Skeletal muscle satellite cell (primary cell): ENCODE measurements around the gene TNFAIP8L2.
"Not testable (repeated sequence)": the region's sequence is repeated elsewhere in the genome, so short reads cannot be mapped to it uniquely, and the experiment has no call there.

Source experiments
- H3K27me3 ChIP-seq: 2 replicates; pipeline ENCODE4 v1.7.0; 2013; ENCODE audit warnings: low read length; ENCODE audit not compliant: control insufficient read depth, insufficient read depth
- H3K36me3 ChIP-seq: 2 replicates; pipeline ENCODE4 v1.7.0; 2013; ENCODE audit warnings: mild to moderate bottlenecking, control low read depth, low read length; ENCODE audit not compliant: insufficient read depth
- H3K4me1 ChIP-seq: 2 replicates; pipeline ENCODE4 v1.7.0; 2013; ENCODE audit warnings: low read length; ENCODE audit not compliant: control insufficient read depth, insufficient read depth
- H3K4me2 ChIP-seq: 2 replicates; pipeline ENCODE4 v1.7.0; 2013; ENCODE audit warnings: mild to moderate bottlenecking, low read length
- H3K4me3 ChIP-seq: 2 replicates; pipeline ENCODE4 v1.7.0; 2013; ENCODE audit warnings: low read length
- H3K9ac ChIP-seq: 2 replicates; pipeline ENCODE4 v1.7.0; 2013; ENCODE audit warnings: mild to moderate bottlenecking, low read depth, low read length, moderate library complexity
- H3K9me3 ChIP-seq: replicated peaks from 2 replicates; pipeline ENCODE4 v1.7.0; 2013; ENCODE audit warnings: mild to moderate bottlenecking, control low read depth, low read length

The TNFAIP8L2 gene

DNA sequence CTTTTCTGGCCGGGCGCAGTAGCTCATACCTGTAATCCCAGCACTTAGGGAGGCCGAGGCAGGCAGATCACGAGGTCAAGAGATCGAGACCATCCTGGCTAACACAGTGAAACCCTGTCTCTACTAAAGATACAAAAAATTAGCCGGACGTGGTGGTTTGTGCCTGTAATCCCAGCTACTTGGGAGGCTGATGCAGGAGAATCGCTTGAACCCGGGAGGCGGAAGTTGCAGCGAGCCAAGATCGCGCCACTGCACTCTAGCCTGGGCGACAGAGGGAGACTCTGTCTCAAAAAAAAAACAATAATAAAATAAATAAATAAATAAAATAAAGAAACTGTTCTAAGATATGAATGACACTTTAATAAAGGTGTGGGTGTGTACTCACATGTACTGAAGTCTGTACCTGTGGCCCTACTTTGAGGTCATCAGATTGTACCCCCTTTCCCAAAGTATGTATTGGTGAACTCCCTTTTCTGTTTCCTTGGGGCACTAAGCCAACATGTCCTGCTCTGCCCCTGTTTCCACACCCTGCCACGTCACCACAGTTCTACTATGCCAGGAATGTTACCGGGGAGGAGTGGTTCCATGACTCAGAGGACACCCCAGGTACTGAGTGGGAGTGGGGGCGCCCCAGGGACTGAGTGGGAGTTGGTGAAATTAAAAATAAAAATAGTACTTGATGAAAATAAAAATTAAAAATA, 38.6 kb downstream of the TNFAIP8L2 start:
- H3K9me3 ChIP-seq, H3K27me3 ChIP-seq, H3K4me3 ChIP-seq, H3K36me3 ChIP-seq: not testable (repeated sequence)
- Histone ChIP-seq H3K4me2 (peak overlapping the region; percentile 51), H3K9ac (peak overlapping the region; percentile 77), H3K4me1 (peaks cover 24% of the 10 kb centered on the region)

DNA sequence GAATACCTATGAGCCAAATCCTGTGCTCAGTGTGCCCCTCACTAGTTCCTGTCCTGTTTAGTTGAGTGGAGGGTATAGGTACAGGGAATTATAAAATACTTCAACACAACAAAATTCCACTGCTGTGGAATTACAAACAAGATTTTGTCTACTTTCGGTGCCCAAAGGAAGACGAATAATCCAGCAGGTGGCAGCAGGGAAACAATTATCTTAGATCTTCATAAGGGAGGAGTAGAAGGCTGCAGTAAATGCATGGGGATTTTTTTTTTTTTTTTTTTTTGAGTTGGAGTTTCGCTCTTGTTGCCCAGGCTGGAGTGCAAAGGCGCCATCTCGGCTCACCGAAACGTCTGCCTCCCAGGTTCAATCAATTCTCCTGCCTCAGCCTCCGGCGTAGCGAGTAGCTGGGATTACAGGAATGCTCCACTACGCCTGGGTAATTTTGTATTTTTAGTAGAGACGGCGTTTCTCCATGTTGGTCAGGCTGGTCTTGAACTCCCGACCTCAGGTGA, 39.9 kb downstream of the TNFAIP8L2 start:
- Histone ChIP-seq H3K4me3 (peak overlapping the region; percentile 47), H3K36me3 (no peaks in the 10 kb centered on the region), H3K9me3 (no peaks in the 10 kb centered on the region), H3K4me2 (peak overlapping the region; percentile 71), H3K9ac (peak overlapping the region; percentile 77), H3K4me1 (peaks cover 27% of the 10 kb centered on the region), H3K27me3 (no peaks in the 10 kb centered on the region)

- Histone ChIP-seq H3K4me1 (peaks cover 36% of the 10 kb centered on the region), H3K27me3 (no peaks in the 10 kb centered on the region), H3K4me2 (peak overlapping the region; percentile 90), H3K9me3 (no peaks in the 10 kb centered on the region), H3K36me3 (peaks cover 11% of the 10 kb centered on the region), H3K9ac (peak overlapping the region; percentile 99), H3K4me3 (peak overlapping the region; percentile 85)
These were observed 41.4 kb downstream of the TNFAIP8L2 start for GRCh38 chr1:151197863-151198253.

DNA sequence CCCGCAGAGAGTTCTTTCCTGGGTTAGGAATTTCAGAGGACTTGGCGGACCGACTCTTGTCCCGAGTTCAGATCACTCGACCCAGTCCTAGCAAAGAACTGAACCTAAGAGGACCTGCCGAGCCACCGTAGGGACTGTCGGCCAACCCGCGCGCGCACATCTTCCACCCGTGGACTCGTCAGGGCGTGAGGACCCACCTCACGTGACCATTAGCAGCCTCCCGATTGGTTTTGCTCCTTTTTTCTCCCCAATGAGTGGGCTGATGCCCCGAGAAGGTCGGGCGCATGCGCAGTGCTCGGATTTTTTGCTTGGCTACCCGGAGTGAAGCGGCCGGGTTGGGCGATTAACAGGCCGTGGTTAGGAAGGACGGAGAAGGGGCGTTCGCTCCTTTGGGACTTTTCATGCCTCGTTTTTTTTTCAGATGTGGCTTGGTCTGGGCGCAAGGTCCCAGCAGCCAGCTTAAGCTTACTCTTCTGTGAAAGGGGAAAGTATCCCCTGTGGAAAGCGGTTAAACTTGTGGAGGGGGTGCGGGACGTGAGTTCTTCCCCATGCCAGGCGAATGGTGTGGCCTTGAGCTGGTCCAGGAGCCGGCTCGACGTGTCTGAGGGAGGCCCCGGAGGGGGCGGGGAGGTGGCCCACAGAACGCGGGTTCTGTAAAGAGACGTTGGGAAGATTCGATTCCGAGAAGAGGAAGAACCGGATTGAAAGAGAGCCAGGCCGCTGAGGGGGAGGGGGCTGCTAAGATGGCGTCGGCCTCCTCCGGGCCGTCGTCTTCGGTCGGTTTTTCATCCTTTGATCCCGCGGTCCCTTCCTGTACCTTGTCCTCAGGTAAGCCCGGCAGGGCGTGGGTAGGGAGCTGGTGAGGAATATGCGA, 42.0 kb downstream of the TNFAIP8L2 start, which contains the start of gene PIP5K1A:
Gene PIP5K1A (plus strand): TSS at position 299 of the 874 bp plus-strand sequence. CDS start 445 bp downstream, at position 744.
- H3K4me1 ChIP-seq, result peaks cover 36% of the 10 kb centered on the region
- peak within 1 kb of the TSS; percentile 90 for H3K4me2 ChIP-seq
- no peaks in the 10 kb centered on the region for H3K27me3 ChIP-seq
- peaks cover 14% of the 10 kb centered on the region for H3K36me3 ChIP-seq
- H3K9me3 ChIP-seq, result no peaks in the 10 kb centered on the region
- peak within 1 kb of the TSS; percentile 99 for H3K9ac ChIP-seq
- peak within 1 kb of the TSS; percentile 85 for H3K4me3 ChIP-seq

GRCh38 chr1:151199873-151200581, 43.6 kb downstream of the TNFAIP8L2 start:
- H3K27me3 ChIP-seq, result no peaks in the 10 kb centered on the region
- H3K36me3 ChIP-seq, result peaks cover 14% of the 10 kb centered on the region
- no peaks in the 10 kb centered on the region for H3K9me3 ChIP-seq
- peak overlapping the region; percentile 99 for H3K9ac ChIP-seq
- peak overlapping the region; percentile 85 for H3K4me3 ChIP-seq
- peaks cover 24% of the 10 kb centered on the region for H3K4me1 ChIP-seq
- peak overlapping the region; percentile 90 for H3K4me2 ChIP-seq

DNA sequence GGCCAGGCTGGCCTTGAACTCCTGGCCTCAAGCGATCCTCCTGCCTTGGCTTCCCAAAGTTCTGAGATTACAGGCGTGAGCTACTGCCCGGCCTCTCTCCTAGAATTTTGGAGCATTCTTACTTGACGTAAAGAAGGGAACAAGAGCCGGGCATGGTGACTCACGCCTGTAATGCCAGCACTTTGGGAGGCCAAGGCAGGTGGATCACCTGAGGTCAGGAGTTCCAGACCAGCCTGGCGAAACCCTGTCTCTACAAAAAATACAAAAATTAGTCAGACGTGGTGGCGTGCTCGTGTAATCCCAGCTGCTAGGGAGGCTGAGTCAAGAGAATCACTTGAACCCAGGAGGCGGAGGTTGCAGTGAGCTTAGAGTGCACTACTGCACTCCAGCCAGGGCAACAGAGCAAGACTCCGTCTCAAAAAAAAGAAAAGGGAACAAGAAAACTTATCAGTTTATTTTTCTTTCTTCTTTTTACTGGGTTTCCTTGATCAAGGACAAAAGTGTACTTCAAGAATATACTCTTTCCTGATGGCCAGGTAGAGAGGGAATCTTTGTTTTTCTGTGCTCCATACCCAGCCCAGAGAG, 49.0 kb downstream of the TNFAIP8L2 start:
- not testable (repeated sequence) for H3K9ac ChIP-seq, H3K9me3 ChIP-seq, H3K4me2 ChIP-seq, H3K27me3 ChIP-seq, H3K4me3 ChIP-seq
- peaks cover 40% of the 10 kb centered on the region for H3K36me3 ChIP-seq
- H3K4me1 ChIP-seq, result peaks cover 12% of the 10 kb centered on the region
